LNCAP (cell line): Measurements from ENCODE around the gene PSMD2.

Experiments used
- CTCF ChIP-seq: fragments of 450-650 bp; IDR thresholded peaks from 2 replicates; pipeline ENCODE4 v1.5.1; 2017; ENCODE audit warnings: mild to moderate bottlenecking

Gene PSMD2

GRCh38 chr3:184333700-184334099 lies 34.7 kb downstream of the PSMD2 start:
- no peak for TF ChIP-seq CTCF

- no peak for TF ChIP-seq CTCF
These were observed 35.6 kb downstream of the PSMD2 start for GRCh38 chr3:184334470-184335158.

- TF ChIP-seq CTCF, result no peak
These were observed 36.2 kb downstream of the PSMD2 start for GRCh38 chr3:184335291-184335660.

GRCh38 chr3:184335661-184336546 lies 36.9 kb downstream of the PSMD2 start:
- no peak for TF ChIP-seq CTCF

- no peak for TF ChIP-seq CTCF
These were observed 37.7 kb downstream of the PSMD2 start for GRCh38 chr3:184336547-184337398.

- TF ChIP-seq CTCF, result no peak
These were observed 38.3 kb downstream of the PSMD2 start, which contains the start of gene FAM131A for GRCh38 chr3:184337399-184337714. Gene FAM131A (plus strand): TSS chr3:184337600. CDS start chr3:184337631, 31 bp downstream.

- TF ChIP-seq CTCF, result no peak
These were observed 38.9 kb downstream of the PSMD2 start for GRCh38 chr3:184337981-184338380.
